Kidney (tissue), 14 donors: ENCODE measurements around the gene NUB1. TPM values are rescaled to one million over a fixed set of nuclear protein-coding genes. Genes with fewer than 3 reads are reported as not detected.

Source experiments
- DNase-seq, 5 donors: peaks; one replicate each; pipeline ENCODE4 v3.0.0-alpha.2; 2013 to 2020
- FAIRE-seq: peaks from 2 replicates; lab custom pipeline; 2012; peaks lifted over from hg19 to GRCh38; lab: Jason Lieb, UNC
- H3K27ac ChIP-seq, 2 donors: one replicate each; pipeline ENCODE4 v1.7.0; 2013; ENCODE audit warnings: low read depth in 2 of 2, low read length in 2 of 2, inconsistent platforms in 1 of 2
- H3K27me3 ChIP-seq: one replicate; pipeline ENCODE4 v1.7.1; 2013; ENCODE audit warnings: low read length, inconsistent platforms; ENCODE audit not compliant: control insufficient read depth, insufficient read depth
- H3K36me3 ChIP-seq, 3 donors: one replicate each; pipeline versions ENCODE4 v1.7.0 to v1.7.1; 2013; ENCODE audit warnings: low read length in 3 of 3, control low read depth in 1 of 3, inconsistent platforms in 1 of 3; ENCODE audit not compliant: insufficient read depth in 3 of 3, control insufficient read depth in 2 of 3
- H3K4me1 ChIP-seq, 3 donors: one replicate each; pipeline versions ENCODE4 v1.7.0 to v1.7.1; 2013; ENCODE audit warnings: low read length in 3 of 3, inconsistent platforms in 1 of 3, low read depth in 1 of 3; ENCODE audit not compliant: control insufficient read depth in 2 of 3, insufficient read depth in 2 of 3
- H3K4me3 ChIP-seq, 3 donors: one replicate each; pipeline versions ENCODE4 v1.7.0 to v1.8.1; 2013; ENCODE audit warnings: low read length in 3 of 3, control low read depth in 1 of 3, inconsistent platforms in 1 of 3
- H3K9ac ChIP-seq, 3 donors: one replicate each; pipeline versions ENCODE4 v1.7.0 to v1.7.1; 2013; ENCODE audit warnings: low read length in 3 of 3, control low read depth in 1 of 3, inconsistent platforms in 1 of 3
- H3K9me3 ChIP-seq, 3 donors: one replicate each; pipeline versions ENCODE4 v1.7.0 to v1.7.1; 2013; ENCODE audit warnings: low read length in 3 of 3, control low read depth in 1 of 3, inconsistent platforms in 1 of 3; ENCODE audit not compliant: control insufficient read depth in 2 of 3, insufficient read depth in 1 of 3
- CTCF ChIP-seq: IDR thresholded peaks from 3 replicates; pipeline ENCODE4 v1.5.1; 2012; ENCODE audit warnings: mild to moderate bottlenecking, moderate library complexity, borderline replicate concordance; ENCODE audit not compliant: insufficient read depth; ENCODE audit errors: extremely low read depth
- intact Hi-C: fragments of 100-400 bp; cut with DNase I; formaldehyde crosslinking; loops from one replicate; pipeline ENCODE4 v1.11.1; 2022
- polyA plus RNA-seq: library from polyadenylated mRNA; stranded (reverse); fragments of 350-450 nt; fragmentation: Illumina TruSeq; extraction: RNeasy Lipid Tissue Mini Kit (QIAGEN cat#74804); gene quantifications from one replicate; pipeline ENCODE4 v1.2.3, GENCODE V29; 2014; ENCODE audit warnings: low read depth, low replicate concordance; ENCODE audit not compliant: insufficient read depth
- total RNA-seq: library from RNA; stranded (reverse); fragmentation: NEBNext Ultra II Directional; extraction: Animal tissue kit (Norgen Biotek cat#: 25700); gene quantifications from one replicate; pipeline ENCODE4 v1.2.1, GENCODE V29; 2021
- donor health status: control.
- donor health status: control.
- donor health status: control.
- donor health status: control.
- donor health status: control.
- donor health status: DM: yes; HTN: yes; CAD: no.
- donor health status: Normal renal cell carcinoma (clear cell type).

NUB1 gene
- total and polyA plus RNA-seq, 2 donors from 2014 or later, result 32.7 to 51.8 TPM

GRCh38 chr7:151410405-151411390, 69.1 kb downstream of the NUB1 start:
- intact Hi-C loops, result no loop called here
- Histone ChIP-seq H3K4me1 (peaks cover 0 to 5% (median 0%) of the 10 kb centered on the region in 3 donors), H3K27me3 (no peaks in the 10 kb centered on the region), H3K4me3 (peak overlapping the region in 2 of 3 donors; percentile 25 to 50), H3K27ac (no peak overlapping the region), H3K9me3 (no peaks in the 10 kb centered on the region), H3K36me3 (no peaks in the 10 kb centered on the region), H3K9ac (peak overlapping the region in 2 of 3 donors; percentile 7 to 34)
- TF ChIP-seq CTCF, result no peak
- peak; percentile 82 to 91 (median 85) for DNase-seq
- no peak for FAIRE-seq

- no peaks in the 10 kb centered on the region for H3K27me3 ChIP-seq
- FAIRE-seq, result no peak
- no peak for TF ChIP-seq CTCF
- peak in 2 of 5 donors; percentile 53 to 55 for DNase-seq
- H3K36me3 ChIP-seq, result no peaks in the 10 kb centered on the region
- intact Hi-C loops, result no loop called here
- H3K9me3 ChIP-seq, result no peaks in the 10 kb centered on the region
- no peak overlapping the region for H3K9ac ChIP-seq
- H3K27ac ChIP-seq, result no peak overlapping the region
- no peak overlapping the region for H3K4me3 ChIP-seq
- H3K4me1 ChIP-seq, result peaks cover 0 to 5% (median 0%) of the 10 kb centered on the region in 3 donors
These were observed 69.9 kb downstream of the NUB1 start for GRCh38 chr7:151411551-151411950.

GRCh38 chr7:151412318-151412717, 70.7 kb downstream of the NUB1 start:
- Histone ChIP-seq H3K4me1 (peaks cover 0 to 5% (median 0%) of the 10 kb centered on the region in 3 donors), H3K27ac (no peak overlapping the region), H3K9ac (no peak overlapping the region), H3K36me3 (no peaks in the 10 kb centered on the region), H3K27me3 (no peaks in the 10 kb centered on the region), H3K9me3 (no peaks in the 10 kb centered on the region), H3K4me3 (no peak overlapping the region)
- FAIRE-seq (no peak), DNase-seq (no peak)
- no peak for TF ChIP-seq CTCF
- intact Hi-C loops, result no loop called here
